MCF 10A (cell line): Measurements from ENCODE around the gene PHF14. TPM values are rescaled to one million over a fixed set of nuclear protein-coding genes. Genes with fewer than 3 reads are reported as not detected.

Experiments used
- BruUV-seq: library from RNA; stranded (reverse); fragments of 400-500 nt; replicated peaks from 2 replicates; lab custom pipeline; 2021; lab: Mats Ljungman, UMichigan
- CTCF ChIA-PET: fragments of 300-600 bp; sonication (Branson Sonifier 250); formaldehyde crosslinking; extraction: SDS; loops from one replicate; lab custom pipeline; 2021; ENCODE audit warnings: antibody characterized with exemption, inconsistent platforms; lab: Yijun Ruan, JAX
- POLR2A ChIA-PET: fragments of 300-600, 350-650 bp; sonication (Branson Sonifier 250); formaldehyde crosslinking; extraction: SDS; loops from one replicate; lab custom pipeline; 2020; ENCODE audit warnings: antibody characterized with exemption, inconsistent platforms; lab: Yijun Ruan, JAX
- DNase-seq: peaks from one replicate; pipeline ENCODE4 v3.0.0-alpha.2; 2018; ENCODE audit not compliant: unreplicated experiment
- H3K27ac Mint-ChIP-seq: one replicate; pipeline ENCODE4 v1.8.0; 2022; ENCODE audit warnings: mild to moderate bottlenecking, low read depth, mixed read lengths; ENCODE audit not compliant: unreplicated experiment
- H3K27me3 Mint-ChIP-seq: one replicate; pipeline ENCODE4 v1.8.0; 2022; ENCODE audit warnings: mixed read lengths; ENCODE audit not compliant: insufficient read depth, unreplicated experiment
- H3K36me3 Mint-ChIP-seq: one replicate; pipeline ENCODE4 v1.8.0; 2022; ENCODE audit warnings: mild to moderate bottlenecking, moderate library complexity, mixed read lengths; ENCODE audit not compliant: insufficient read depth, unreplicated experiment
- H3K4me1 Mint-ChIP-seq: one replicate; pipeline ENCODE4 v1.8.0; 2022; ENCODE audit warnings: mixed read lengths; ENCODE audit not compliant: insufficient read depth, unreplicated experiment
- H3K4me3 Mint-ChIP-seq: one replicate; pipeline ENCODE4 v1.8.0; 2022; ENCODE audit warnings: mild to moderate bottlenecking, moderate library complexity, mixed read lengths; ENCODE audit not compliant: unreplicated experiment
- H3K9me3 Mint-ChIP-seq: one replicate; pipeline ENCODE4 v1.8.0; 2022; ENCODE audit warnings: mixed read lengths; ENCODE audit not compliant: unreplicated experiment
- CTCF ChIP-seq: fragments of 200-600 bp; IDR thresholded peaks from one replicate; pipeline ENCODE4 v1.8.0; 2022; ENCODE audit warnings: antibody characterized with exemption, mild to moderate bottlenecking; ENCODE audit not compliant: unreplicated experiment
- intact Hi-C: fragments of 100-400 bp; cut with micrococcal nuclease; formaldehyde crosslinking; loops from 2 replicates; pipeline ENCODE4 v1.14.1; 2022
- total RNA-seq: library from RNA; stranded (reverse); gene quantifications from 2 replicates; pipeline ENCODE4 v1.2.3, GENCODE V29; 2022

The PHF14 gene
- total RNA-seq, 1 experiment from 2014 or later, result 39.6 TPM

GRCh38 chr7:11021468-11021867 lies 47.8 kb downstream of the PHF14 start:
- ChIA-PET POLR2A (no interaction called here), CTCF (interaction anchor here (0.9 to 1.2 kb wide), 2 partner anchors 11 to 13 kb away, joined by 3 read pairs; no protein-coding TSS in a partner anchor)
- peaks cover 42% of the 10 kb centered on the region for H3K36me3 Mint-ChIP-seq
- no peaks in the 10 kb centered on the region for H3K27me3 Mint-ChIP-seq
- H3K27ac Mint-ChIP-seq, result no peak overlapping the region
- no peak for DNase-seq
- no peak overlapping the region for H3K4me3 Mint-ChIP-seq
- H3K4me1 Mint-ChIP-seq, result no peaks in the 10 kb centered on the region
- intact Hi-C loops, result no loop called here
- no TSS peak for BruUV-seq
- no peak for TF ChIP-seq CTCF
- peaks cover 7% of the 10 kb centered on the region for H3K9me3 Mint-ChIP-seq

- BruUV-seq, result no TSS peak
- Mint-ChIP-seq H3K9me3 (no peaks in the 10 kb centered on the region), H3K4me3 (no peak overlapping the region), H3K27ac (no peak overlapping the region), H3K27me3 (no peaks in the 10 kb centered on the region), H3K36me3 (peaks cover 25% of the 10 kb centered on the region), H3K4me1 (no peaks in the 10 kb centered on the region)
- no peak for TF ChIP-seq CTCF
- ChIA-PET POLR2A (no interaction called here), CTCF (no interaction called here)
- DNase-seq, result no peak
- intact Hi-C loops, result no loop called here
These were observed 53.0 kb downstream of the PHF14 start for GRCh38 chr7:11026452-11027359.

GRCh38 chr7:11035661-11036060 lies 62.0 kb downstream of the PHF14 start:
- peaks cover 54% of the 10 kb centered on the region for H3K36me3 Mint-ChIP-seq
- no peak for DNase-seq
- no peak for TF ChIP-seq CTCF
- ChIA-PET POLR2A (no interaction called here), CTCF (no interaction called here)
- intact Hi-C loops, result no loop called here
- H3K4me1 Mint-ChIP-seq, result no peaks in the 10 kb centered on the region
- no peak overlapping the region for H3K27ac Mint-ChIP-seq
- H3K9me3 Mint-ChIP-seq, result no peaks in the 10 kb centered on the region
- no peaks in the 10 kb centered on the region for H3K27me3 Mint-ChIP-seq
- H3K4me3 Mint-ChIP-seq, result no peak overlapping the region
- BruUV-seq, result no TSS peak

GRCh38 chr7:11039974-11040373 lies 66.3 kb downstream of the PHF14 start:
- intact Hi-C loops, result no loop called here
- TF ChIP-seq CTCF, result no peak
- Mint-ChIP-seq H3K4me3 (no peak overlapping the region), H3K4me1 (no peaks in the 10 kb centered on the region), H3K9me3 (no peaks in the 10 kb centered on the region), H3K27me3 (no peaks in the 10 kb centered on the region), H3K36me3 (peaks cover 55% of the 10 kb centered on the region), H3K27ac (no peak overlapping the region)
- POLR2A ChIA-PET, result no interaction called here
- CTCF ChIA-PET, result no interaction called here
- BruUV-seq, result no TSS peak
- no peak for DNase-seq
